Progenitor cell of endocrine pancreas (in vitro differentiated cells): Measurements from ENCODE around the gene KBTBD2. TPM values are rescaled to one million over a fixed set of nuclear protein-coding genes. Genes with fewer than 3 reads are reported as not detected.

ENCODE experiments used
- DNase-seq: peaks from one replicate; pipeline ENCODE4 v3.0.0; 2021; ENCODE audit warnings: low spot score; ENCODE audit not compliant: unreplicated experiment
- H3K27ac Mint-ChIP-seq: 2 replicates; pipeline ENCODE4 v1.8.0; 2021; ENCODE audit warnings: mild to moderate bottlenecking, moderate library complexity, mixed read lengths
- H3K27me3 Mint-ChIP-seq: 2 replicates; pipeline ENCODE4 v1.8.0; 2021; ENCODE audit warnings: mixed read lengths
- H3K36me3 Mint-ChIP-seq: 2 replicates; pipeline ENCODE4 v1.8.0; 2022; ENCODE audit warnings: mixed read lengths; ENCODE audit not compliant: insufficient read depth
- H3K4me1 Mint-ChIP-seq: 2 replicates; pipeline ENCODE4 v1.8.0; 2021; ENCODE audit warnings: low read depth, mixed read lengths
- H3K4me3 Mint-ChIP-seq: 2 replicates; pipeline ENCODE4 v1.8.0; 2021; ENCODE audit warnings: low read depth, mild to moderate bottlenecking, moderate library complexity, mixed read lengths
- H3K9me3 Mint-ChIP-seq: 2 replicates; pipeline ENCODE4 v1.8.0; 2021; ENCODE audit warnings: low read depth, mixed read lengths
- CTCF ChIP-seq: fragments of 200-600 bp; sonication (generic); IDR thresholded peaks from one replicate; pipeline ENCODE4 v1.5.0; 2021; ENCODE audit warnings: antibody characterized with exemption, mild to moderate bottlenecking; ENCODE audit not compliant: unreplicated experiment
- total RNA-seq: library from RNA; stranded (reverse); gene quantifications from 2 replicates; pipeline ENCODE4 v1.2.1, GENCODE V29; 2021

The KBTBD2 gene
- total RNA-seq, 1 donor from 2014 or later: 48.1 TPM

GRCh38 chr7:32892521-32893206 is 1.1 kb upstream of the KBTBD2 start:
- H3K36me3 Mint-ChIP-seq: no peaks in the 10 kb centered on the region
- no peaks in the 10 kb centered on the region for H3K9me3 Mint-ChIP-seq
- TF ChIP-seq CTCF: no peak
- peak overlapping the region; percentile 85 for H3K4me3 Mint-ChIP-seq
- H3K4me1 Mint-ChIP-seq: peaks cover 51% of the 10 kb centered on the region
- H3K27ac Mint-ChIP-seq: peak overlapping the region; percentile 99
- H3K27me3 Mint-ChIP-seq: no peaks in the 10 kb centered on the region
- no peak for DNase-seq

GRCh38 chr7:32891800-32892520 is 400 bp upstream of the KBTBD2 start:
- peak; percentile 94 for DNase-seq
- peak overlapping the region; percentile 99 for H3K27ac Mint-ChIP-seq
- H3K36me3 Mint-ChIP-seq: no peaks in the 10 kb centered on the region
- TF ChIP-seq CTCF: no peak
- H3K4me3 Mint-ChIP-seq: peak overlapping the region; percentile 85
- peaks cover 55% of the 10 kb centered on the region for H3K4me1 Mint-ChIP-seq
- H3K9me3 Mint-ChIP-seq: no peaks in the 10 kb centered on the region
- H3K27me3 Mint-ChIP-seq: no peaks in the 10 kb centered on the region

DNA sequence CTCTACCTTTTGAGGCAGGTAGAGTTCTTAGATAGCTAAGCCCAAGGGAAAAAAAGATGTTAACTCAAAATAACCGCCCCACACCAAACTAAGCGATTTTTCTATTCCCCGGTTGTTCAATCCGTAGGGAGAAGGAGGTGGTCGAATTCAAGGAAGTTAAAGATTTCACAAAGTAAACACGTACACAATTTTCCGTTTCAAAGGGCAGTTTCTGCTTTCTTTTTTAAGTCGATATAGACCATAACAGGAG is 842 bp downstream of the KBTBD2 start:
- H3K36me3 Mint-ChIP-seq: no peaks in the 10 kb centered on the region
- H3K9me3 Mint-ChIP-seq: no peaks in the 10 kb centered on the region
- peak overlapping the region; percentile 99 for H3K27ac Mint-ChIP-seq
- DNase-seq: no peak
- H3K4me1 Mint-ChIP-seq: peaks cover 58% of the 10 kb centered on the region
- H3K27me3 Mint-ChIP-seq: no peaks in the 10 kb centered on the region
- no peak for TF ChIP-seq CTCF
- peak overlapping the region; percentile 96 for H3K4me3 Mint-ChIP-seq

GRCh38 chr7:32890010-32890792 is 1.4 kb downstream of the KBTBD2 start:
- Mint-ChIP-seq H3K4me3 (peak overlapping the region; percentile 96), H3K27ac (peak overlapping the region; percentile 99), H3K36me3 (no peaks in the 10 kb centered on the region), H3K9me3 (no peaks in the 10 kb centered on the region), H3K4me1 (peaks cover 61% of the 10 kb centered on the region), H3K27me3 (no peaks in the 10 kb centered on the region)
- DNase-seq: no peak
- TF ChIP-seq CTCF: no peak

- Mint-ChIP-seq H3K4me3 (peak overlapping the region; percentile 42), H3K4me1 (peaks cover 57% of the 10 kb centered on the region)
Measured at GRCh38 chr7:32888505-32888904, 3.1 kb downstream of the KBTBD2 start.

More at GRCh38 chr7:32888505-32888904, 3.1 kb downstream of the KBTBD2 start:
- Mint-ChIP-seq H3K9me3 (no peaks in the 10 kb centered on the region), H3K27ac (peak overlapping the region; percentile 84), H3K36me3 (no peaks in the 10 kb centered on the region), H3K27me3 (no peaks in the 10 kb centered on the region)
- no peak for TF ChIP-seq CTCF
- DNase-seq: no peak
